Stomach smooth muscle (tissue), 2 donors: ENCODE data around the gene PHACTR1.

Experiments
- H3K27ac ChIP-seq: one replicate; pipeline ENCODE4 v1.7.0; 2013; ENCODE audit warnings: mild to moderate bottlenecking, low read length, inconsistent platforms
- H3K27me3 ChIP-seq, 2 donors: one replicate each; pipeline ENCODE4 v1.7.0; 2013; ENCODE audit warnings: low read length in 2 of 2; ENCODE audit not compliant: insufficient read depth in 2 of 2, control insufficient read depth in 1 of 2
- H3K36me3 ChIP-seq, 2 donors: one replicate each; pipeline ENCODE4 v1.7.0; 2013; ENCODE audit warnings: low read length in 2 of 2; ENCODE audit not compliant: control insufficient read depth in 2 of 2, insufficient read depth in 2 of 2
- H3K4me1 ChIP-seq: one replicate; pipeline ENCODE4 v1.7.0; 2013; ENCODE audit warnings: low read length; ENCODE audit not compliant: control insufficient read depth, insufficient read depth
- H3K4me3 ChIP-seq, 2 donors: one replicate each; pipeline ENCODE4 v1.7.0; 2013; ENCODE audit warnings: low read length in 2 of 2
- H3K9ac ChIP-seq, 2 donors: one replicate each; pipeline ENCODE4 v1.7.0; 2013; ENCODE audit warnings: low read length in 2 of 2, mild to moderate bottlenecking in 1 of 2
- H3K9me3 ChIP-seq, 2 donors: one replicate each; pipeline ENCODE4 v1.7.0; 2013; ENCODE audit warnings: low read length in 2 of 2; ENCODE audit not compliant: control insufficient read depth in 2 of 2
- donor health status: healthy.
- donor health status: Pancreatic carcinoma.

The PHACTR1 gene

DNA sequence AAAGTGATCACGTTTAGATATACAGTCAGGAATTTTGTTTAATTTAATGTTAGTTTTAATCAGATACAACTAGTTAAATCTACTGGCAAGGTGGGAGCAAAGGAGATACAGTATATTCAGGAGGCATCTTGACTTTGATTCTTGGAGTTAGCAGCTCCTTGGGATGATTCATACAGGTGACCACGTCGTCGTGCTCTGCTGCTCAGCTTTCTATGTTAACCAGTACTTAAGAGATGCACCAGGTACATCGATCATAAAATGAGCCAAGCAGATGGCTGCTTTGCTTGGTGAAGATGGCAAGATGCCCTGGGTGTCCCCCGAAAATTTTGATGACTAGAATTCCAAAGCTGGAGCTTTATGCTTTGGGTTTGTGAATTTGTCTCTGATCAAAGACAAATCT, 547.1 kb downstream of the PHACTR1 start:
- Histone ChIP-seq H3K36me3 (peaks cover 0 to 5% of the 10 kb centered on the region in 2 donors), H3K4me1 (no peaks in the 10 kb centered on the region), H3K4me3 (no peak overlapping the region), H3K9ac (no peak overlapping the region), H3K27ac (no peak overlapping the region), H3K9me3 (no peaks in the 10 kb centered on the region), H3K27me3 (no peaks in the 10 kb centered on the region)

DNA sequence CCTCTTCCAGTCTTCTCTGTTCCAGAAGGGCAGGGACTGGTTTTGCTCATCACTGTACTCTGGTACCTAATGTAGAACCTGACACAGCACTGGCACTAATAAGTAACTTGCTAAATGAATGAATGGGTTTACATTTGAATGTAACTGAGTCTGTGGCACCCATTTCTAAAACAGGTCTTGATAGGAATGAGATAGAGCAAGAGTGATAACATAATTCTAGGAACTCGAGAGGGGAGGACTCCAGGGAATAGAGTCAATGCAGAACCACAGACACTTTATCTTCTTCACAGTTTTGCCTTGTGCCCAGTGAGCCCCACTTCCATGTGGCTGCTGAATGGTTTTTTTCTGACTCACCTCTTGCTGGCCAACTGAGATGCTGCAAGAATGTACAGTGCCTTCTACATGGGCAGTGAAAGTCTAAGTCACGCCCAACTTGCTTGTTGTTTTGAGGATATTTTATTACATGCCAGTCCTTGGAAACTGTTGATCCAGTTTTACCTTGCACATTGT, 550.6 kb downstream of the PHACTR1 start:
- no peak overlapping the region for H3K9ac ChIP-seq
- peaks cover 6% of the 10 kb centered on the region for H3K4me1 ChIP-seq
- no peak overlapping the region for H3K4me3 ChIP-seq
- no peaks in the 10 kb centered on the region for H3K9me3 ChIP-seq
- H3K27me3 ChIP-seq, result no peaks in the 10 kb centered on the region
- H3K27ac ChIP-seq, result no peak overlapping the region
- peaks cover 0 to 9% of the 10 kb centered on the region in 2 donors for H3K36me3 ChIP-seq

DNA sequence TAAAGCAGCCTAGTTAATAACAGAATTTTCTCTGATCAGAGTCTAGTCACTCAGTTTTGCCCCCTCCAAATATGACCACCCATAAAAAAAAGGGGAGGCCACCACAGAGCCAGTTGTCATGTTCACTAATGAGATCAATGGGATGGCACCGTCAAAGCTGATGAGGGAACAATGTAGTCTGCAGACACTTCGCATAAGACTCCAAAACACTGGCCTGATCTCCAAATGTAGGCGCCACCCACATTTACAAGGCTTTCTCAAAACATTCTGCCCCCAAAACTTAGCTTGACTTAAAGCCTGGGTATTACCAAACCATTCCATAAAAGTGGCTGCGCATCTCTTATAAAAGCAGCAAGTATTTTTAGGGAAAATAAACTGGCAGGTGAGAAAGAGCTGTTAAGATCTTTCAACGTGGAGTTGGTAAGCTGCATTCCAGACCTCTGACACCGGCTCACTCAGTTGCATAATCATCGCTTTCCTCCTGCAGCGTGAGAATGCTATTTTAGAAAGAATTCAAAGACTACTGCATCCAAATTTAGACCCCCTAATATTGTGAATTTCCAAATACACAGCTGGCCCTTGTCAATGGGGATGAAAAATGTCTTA, 552.4 kb downstream of the PHACTR1 start:
- no peaks in the 10 kb centered on the region for H3K27me3 ChIP-seq
- H3K9me3 ChIP-seq, result no peaks in the 10 kb centered on the region
- peaks cover 6% of the 10 kb centered on the region for H3K4me1 ChIP-seq
- peaks cover 0 to 14% of the 10 kb centered on the region in 2 donors for H3K36me3 ChIP-seq
- no peak overlapping the region for H3K9ac ChIP-seq
- no peak overlapping the region for H3K4me3 ChIP-seq
- peak overlapping the region; percentile 6 for H3K27ac ChIP-seq

DNA sequence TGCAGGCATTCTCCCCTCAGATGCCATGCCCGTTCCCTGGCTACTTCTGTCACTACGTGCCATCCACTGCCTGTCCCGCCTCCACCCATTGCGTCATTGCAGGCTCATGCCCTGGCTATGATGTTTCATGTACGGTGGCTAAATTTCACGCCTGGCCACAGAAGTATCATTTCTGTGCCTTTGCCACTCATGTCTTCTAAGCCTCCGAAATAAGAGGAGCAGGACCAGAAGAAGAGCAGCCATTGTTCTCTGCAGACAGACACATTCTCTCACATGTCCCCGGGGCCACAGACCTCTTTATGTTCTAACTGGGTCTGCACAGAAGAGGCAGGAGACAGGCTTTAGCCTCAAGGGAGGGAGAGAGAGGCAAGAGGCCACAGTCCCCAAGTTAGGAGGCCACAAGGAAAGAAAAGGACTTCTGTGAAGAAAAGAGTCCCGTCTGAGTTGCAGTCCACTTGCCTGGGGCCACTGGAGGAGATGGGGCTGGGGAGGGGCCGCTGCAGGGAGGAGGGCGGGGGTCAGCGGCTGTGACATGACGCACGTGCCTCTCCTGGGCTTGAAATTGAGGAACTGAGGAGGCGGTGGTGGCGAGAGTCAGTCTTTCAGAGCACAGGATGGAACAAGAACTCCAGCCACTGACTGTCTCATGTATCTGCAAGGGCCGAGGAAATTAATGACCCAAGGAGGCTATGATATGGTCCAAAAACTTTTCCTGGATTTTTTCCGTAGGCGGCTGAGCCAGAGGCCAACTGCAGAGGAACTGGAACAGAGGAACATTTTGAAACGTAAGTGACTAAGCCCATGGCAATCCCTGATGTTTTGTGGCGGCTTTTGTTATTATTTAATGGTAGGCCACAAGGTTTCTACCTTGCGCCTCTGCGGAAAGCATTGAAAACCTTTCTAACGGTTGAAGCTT, 555.8 kb downstream of the PHACTR1 start:
- no peak overlapping the region for H3K27ac ChIP-seq
- H3K4me1 ChIP-seq, result peaks cover 6% of the 10 kb centered on the region
- H3K27me3 ChIP-seq, result no peaks in the 10 kb centered on the region
- peaks cover 0 to 12% of the 10 kb centered on the region in 2 donors for H3K36me3 ChIP-seq
- no peak overlapping the region for H3K4me3 ChIP-seq
- no peak overlapping the region for H3K9ac ChIP-seq
- H3K9me3 ChIP-seq, result no peaks in the 10 kb centered on the region

DNA sequence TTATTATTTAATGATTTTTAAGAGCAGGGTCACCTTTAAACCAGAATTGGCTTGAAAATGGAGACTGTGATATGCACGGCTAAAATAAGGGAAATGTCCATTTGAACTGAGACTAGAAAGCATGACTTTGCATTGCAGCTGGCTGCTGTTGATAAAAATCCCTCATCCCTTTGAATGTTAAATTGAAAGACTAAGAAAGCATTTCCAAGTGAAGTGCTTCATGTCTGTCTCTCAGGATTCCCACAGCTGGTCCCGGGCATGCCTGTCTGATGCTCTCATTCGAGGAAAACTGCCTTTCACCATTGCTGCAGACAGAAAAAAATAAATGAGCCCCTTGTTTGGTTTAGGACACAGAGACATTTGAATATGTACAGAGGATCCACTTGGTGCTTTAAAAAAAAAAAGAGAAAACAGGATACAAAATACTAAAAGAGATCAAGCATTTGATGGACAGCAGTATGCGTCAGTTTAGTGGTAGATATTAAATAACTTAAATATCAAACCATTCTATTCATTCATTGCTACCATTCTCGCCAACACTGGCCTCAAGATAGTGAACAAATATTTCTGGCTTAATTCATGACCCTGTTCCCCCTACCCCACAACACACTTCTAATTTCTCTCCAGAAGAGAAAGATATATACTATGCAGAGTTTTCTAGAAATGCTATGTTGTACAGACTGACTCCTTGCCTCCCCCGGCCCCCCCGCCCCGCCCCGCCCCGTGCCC, 556.8 kb downstream of the PHACTR1 start:
- H3K4me1 ChIP-seq, result peaks cover 6% of the 10 kb centered on the region
- no peak overlapping the region for H3K4me3 ChIP-seq
- no peaks in the 10 kb centered on the region for H3K9me3 ChIP-seq

DNA sequence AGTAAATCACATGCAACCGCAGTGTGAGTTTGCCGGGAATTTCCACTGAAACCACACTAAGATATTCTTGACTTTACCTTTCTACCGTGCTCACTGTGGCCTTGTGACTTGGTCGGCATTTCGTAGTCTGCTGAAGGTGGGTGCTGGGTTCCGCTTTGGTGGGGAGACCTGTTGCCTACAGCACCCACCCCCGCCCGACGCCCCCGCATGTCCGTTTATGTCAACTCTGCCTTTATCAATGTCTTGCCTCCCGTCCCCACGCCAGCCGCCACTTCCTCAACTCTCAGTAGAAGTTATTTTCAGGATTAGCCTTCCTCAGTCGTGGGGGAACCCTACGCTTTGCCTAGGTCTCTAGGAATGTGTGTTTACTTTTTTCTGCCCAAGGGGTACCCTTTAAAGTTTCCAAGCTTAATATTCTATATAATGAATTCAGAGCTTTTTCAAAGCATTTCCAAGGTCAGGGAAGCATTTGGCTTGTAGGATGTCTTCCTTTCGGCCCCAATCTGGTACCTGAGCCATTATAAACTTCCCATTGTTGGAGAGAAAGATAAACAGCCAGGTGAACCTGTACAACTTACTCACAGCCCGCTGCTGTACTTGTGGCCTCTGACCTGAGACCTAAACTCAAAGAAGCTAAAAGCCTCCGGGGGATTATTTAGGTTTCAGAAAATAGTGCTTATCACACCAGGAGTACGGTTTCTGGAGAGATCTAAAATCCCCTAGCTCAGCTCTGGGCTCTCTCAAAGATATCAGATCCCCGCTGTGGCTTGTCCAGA, 557.6 kb downstream of the PHACTR1 start:
- no peaks in the 10 kb centered on the region for H3K9me3 ChIP-seq
- no peak overlapping the region for H3K9ac ChIP-seq
- H3K27ac ChIP-seq, result no peak overlapping the region
- peaks cover 0 to 17% of the 10 kb centered on the region in 2 donors for H3K36me3 ChIP-seq
- H3K27me3 ChIP-seq, result no peaks in the 10 kb centered on the region
- H3K4me1 ChIP-seq, result peaks cover 2% of the 10 kb centered on the region
- H3K4me3 ChIP-seq, result no peak overlapping the region

More for the DNA sequence above, 556.8 kb downstream of the PHACTR1 start:
- Histone ChIP-seq H3K27me3 (no peaks in the 10 kb centered on the region), H3K9ac (no peak overlapping the region), H3K27ac (no peak overlapping the region), H3K36me3 (peaks cover 0 to 17% of the 10 kb centered on the region in 2 donors)

DNA sequence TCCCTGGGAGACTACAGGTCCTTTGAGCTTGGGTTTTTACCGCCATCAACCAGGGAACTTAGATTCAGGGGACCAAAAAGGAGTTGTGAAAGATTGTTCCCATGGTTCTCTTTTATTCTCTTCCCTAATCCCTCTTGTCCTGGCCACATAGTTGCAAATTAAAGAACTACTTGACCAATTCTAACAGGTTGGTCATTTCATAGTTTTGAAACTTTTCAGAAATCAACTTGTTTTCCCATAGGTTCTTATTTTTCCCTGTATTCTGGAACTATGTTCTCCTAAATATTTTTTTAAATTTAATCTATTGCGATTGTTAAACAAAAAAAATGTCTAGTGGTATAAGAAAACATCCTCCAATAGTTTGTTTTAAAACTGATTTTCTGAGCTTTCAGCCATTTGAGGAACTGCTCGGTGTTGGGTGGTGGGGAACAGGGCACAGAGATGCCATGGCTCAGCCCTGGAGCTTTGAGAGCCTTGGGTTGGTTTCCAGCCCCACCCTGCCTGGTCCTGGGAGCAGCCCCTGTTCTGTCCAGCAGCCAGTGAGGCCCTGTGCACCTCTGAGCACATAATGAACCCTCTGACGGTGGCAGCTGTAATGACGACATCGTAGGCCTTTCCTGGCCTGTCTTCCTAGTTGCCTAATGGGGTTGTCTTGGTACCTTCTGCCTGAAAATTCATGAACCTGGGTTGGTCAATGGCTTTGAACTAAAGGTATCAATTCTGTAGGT, 558.3 kb downstream of the PHACTR1 start:
- no peaks in the 10 kb centered on the region for H3K4me1 ChIP-seq
- H3K36me3 ChIP-seq, result peaks cover 0 to 20% of the 10 kb centered on the region in 2 donors
- no peak overlapping the region for H3K4me3 ChIP-seq
- no peaks in the 10 kb centered on the region for H3K27me3 ChIP-seq
- no peak overlapping the region for H3K9ac ChIP-seq
- H3K27ac ChIP-seq, result no peak overlapping the region
- H3K9me3 ChIP-seq, result no peaks in the 10 kb centered on the region

DNA sequence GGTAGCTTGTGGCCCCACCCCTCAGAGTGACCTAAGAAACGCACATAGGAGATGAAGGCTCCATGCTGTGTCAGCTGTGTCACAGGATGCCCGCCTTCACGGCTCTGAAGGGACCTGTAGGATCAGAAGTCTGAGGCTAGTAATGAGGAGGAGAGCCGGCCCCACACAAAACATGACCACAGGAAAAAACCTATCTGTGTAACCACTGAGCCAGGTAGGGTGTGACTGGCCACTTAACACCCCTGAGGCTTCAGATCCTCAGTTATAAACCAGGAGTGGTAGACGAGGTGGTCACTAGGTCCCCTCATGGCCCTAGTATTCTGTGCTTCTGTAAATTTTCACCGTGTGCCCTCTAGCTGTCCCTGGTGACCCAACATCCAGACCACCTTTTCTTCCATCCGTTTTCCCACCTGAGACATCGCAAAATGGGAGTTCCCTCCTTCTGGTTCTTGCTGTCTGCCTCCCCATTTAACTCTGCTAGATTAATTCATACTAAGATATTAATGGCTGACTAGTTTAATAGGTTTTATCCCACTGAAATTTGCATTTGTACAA, 558.9 kb downstream of the PHACTR1 start:
- Histone ChIP-seq H3K36me3 (peaks cover 0 to 20% of the 10 kb centered on the region in 2 donors), H3K4me1 (no peaks in the 10 kb centered on the region), H3K4me3 (no peak overlapping the region), H3K9ac (no peak overlapping the region), H3K27ac (no peak overlapping the region), H3K27me3 (no peaks in the 10 kb centered on the region), H3K9me3 (no peaks in the 10 kb centered on the region)

DNA sequence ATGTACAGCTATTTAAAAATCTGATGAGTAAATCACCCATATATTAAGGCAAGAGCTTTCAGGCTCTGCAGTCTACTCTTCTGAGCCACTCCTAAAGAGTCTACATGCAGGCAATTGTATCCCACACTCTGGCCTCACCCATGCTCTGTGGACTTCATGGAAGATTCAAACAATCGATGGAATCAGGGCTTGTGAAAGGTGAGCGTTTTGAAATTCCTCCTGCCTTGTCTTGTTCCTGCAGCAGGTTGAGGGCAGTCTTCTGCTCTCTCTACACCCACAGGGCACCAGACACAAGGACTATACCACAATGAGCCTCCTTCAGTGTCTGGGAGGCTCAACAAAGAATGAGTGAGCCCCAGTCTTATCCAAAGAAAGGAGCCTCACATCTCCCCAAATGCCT, 560.7 kb downstream of the PHACTR1 start:
- Histone ChIP-seq H3K4me3 (no peak overlapping the region), H3K4me1 (no peaks in the 10 kb centered on the region), H3K9me3 (no peaks in the 10 kb centered on the region), H3K27ac (no peak overlapping the region), H3K36me3 (peaks cover 0 to 16% of the 10 kb centered on the region in 2 donors), H3K9ac (no peak overlapping the region), H3K27me3 (no peaks in the 10 kb centered on the region)
